GM12878 (cell line): Measurements from ENCODE around the gene GABRR3. TPM values are rescaled to one million over a fixed set of nuclear protein-coding genes. Genes with fewer than 3 reads are reported as not detected.

Source experiments
- ATAC-seq: fragments of 200-7000 bp; cut with Tn5 transposase; 3 replicates; pipeline ENCODE4 v1.9.1; 2020; ENCODE audit warnings: mild to moderate bottlenecking, moderate library complexity
- BruUV-seq: library from RNA; stranded (reverse); fragments of 400-500 nt; replicated peaks from 2 replicates; lab custom pipeline; 2021; lab: Mats Ljungman, UMichigan
- CTCF ChIA-PET: fragments of 300-600 bp; sonication (Branson Sonifier 250); formaldehyde crosslinking; extraction: SDS; loops from one replicate; lab custom pipeline; 2021; ENCODE audit warnings: inconsistent platforms; lab: Yijun Ruan, JAX
- POLR2A ChIA-PET: fragments of 350-600 bp; formaldehyde crosslinking; extraction: SDS; loops from one replicate; lab custom pipeline; 2021; ENCODE audit warnings: inconsistent platforms; lab: Charles Lee
- RAD21 ChIA-PET: fragments of 300-600 bp; sonication (Branson Sonifier 250); formaldehyde crosslinking; loops from one replicate; lab custom pipeline; 2023; ENCODE audit warnings: antibody characterized with exemption; ENCODE audit not compliant: unreplicated experiment; lab: Charles Lee
- SMC1A ChIA-PET: fragments of 300-600 bp; sonication (Branson Sonifier 250); formaldehyde crosslinking; loops from one replicate; lab custom pipeline; 2023; ENCODE audit not compliant: unreplicated experiment, uncharacterized antibody; lab: Charles Lee
- DNase-seq: peaks from one replicate; pipeline ENCODE4 v3.0.0-alpha.2; 2011; ENCODE audit warnings: low read depth, low spot score
- FAIRE-seq: peaks from 3 replicates; lab custom pipeline; 2011; peaks lifted over from hg19 to GRCh38; lab: Jason Lieb, UNC
- H2AFZ ChIP-seq: 2 replicates; pipeline ENCODE4 v1.6.0; 2011; ENCODE audit warnings: low read depth, low read length, control low read depth; ENCODE audit not compliant: control insufficient read depth
- H3K27ac ChIP-seq: 2 replicates; pipeline ENCODE4 v1.5.1; 2011; ENCODE audit warnings: control low read depth; ENCODE audit not compliant: control insufficient read depth, insufficient read depth
- H3K27me3 ChIP-seq, 2 experiments: replicated peaks in 1 of 2; 2 replicates each; pipeline versions ENCODE4 v1.6.0 to v1.6.1; 2011; ENCODE audit warnings: low read length in 1 of 2; ENCODE audit not compliant: control insufficient read depth in 2 of 2, insufficient read depth in 2 of 2
- H3K36me3 ChIP-seq, 2 experiments: 2 replicates each; pipeline ENCODE4 v1.5.1; 2011; ENCODE audit warnings: low read length in 1 of 2; ENCODE audit not compliant: control insufficient read depth in 2 of 2, insufficient read depth in 2 of 2
- H3K4me1 ChIP-seq: 2 replicates; pipeline ENCODE4 v1.6.1; 2011; ENCODE audit warnings: mild to moderate bottlenecking, low read length, moderate library complexity, mixed read lengths; ENCODE audit not compliant: control insufficient read depth, insufficient read depth
- H3K4me2 ChIP-seq: 2 replicates; pipeline ENCODE4 v1.6.0; 2011; ENCODE audit warnings: control low read depth; ENCODE audit not compliant: control insufficient read depth, insufficient read depth
- H3K4me3 ChIP-seq: fragments of 200-600 bp; sonication (generic); 2 replicates; pipeline ENCODE4 v1.5.1; 2016
- H3K79me2 ChIP-seq: 2 replicates; pipeline ENCODE4 v1.6.0; 2011; ENCODE audit warnings: low read length; ENCODE audit not compliant: control insufficient read depth, insufficient read depth
- H3K9ac ChIP-seq: 2 replicates; pipeline ENCODE4 v1.8.0; 2011; ENCODE audit warnings: low read length, control low read depth, mixed read lengths; ENCODE audit not compliant: control insufficient read depth, insufficient read depth
- H3K9me3 ChIP-seq: replicated peaks from 3 replicates; pipeline ENCODE4 v1.5.1; 2011; ENCODE audit warnings: mild to moderate bottlenecking, low read length; ENCODE audit not compliant: control insufficient read depth, insufficient read depth
- H4K20me1 ChIP-seq: 2 replicates; pipeline ENCODE4 v1.6.0; 2011; ENCODE audit not compliant: control insufficient read depth, insufficient read depth
- CHD1 ChIP-seq: IDR thresholded peaks from 2 replicates; pipeline ENCODE4 v1.6.1; 2012; ENCODE audit warnings: low read depth, low read length, improper control_type of control experiment
- FOXM1 ChIP-seq: IDR thresholded peaks from 2 replicates; pipeline ENCODE4 v1.6.1; 2012; ENCODE audit warnings: low read depth, mild to moderate bottlenecking, inconsistent platforms, low read length, moderate library complexity
- HCFC1 ChIP-seq: fragments of 150-350 bp; IDR thresholded peaks from 2 replicates; pipeline ENCODE4 v1.6.1; 2014; ENCODE audit warnings: low read length
- RFX5 ChIP-seq: IDR thresholded peaks from 2 replicates; pipeline ENCODE4 v1.6.1; 2011; ENCODE audit warnings: low read depth, low read length, improper control_type of control experiment
- STAT3 ChIP-seq: IDR thresholded peaks from 2 replicates; pipeline ENCODE4 v1.6.1; 2011; ENCODE audit warnings: low read depth, low read length, improper control_type of control experiment
- ZNF274 ChIP-seq: IDR thresholded peaks from one replicate; pipeline ENCODE4 v1.8.0; 2011; ENCODE audit not compliant: insufficient read length, insufficient read depth
- WGBS: methylation state at CpG from one replicate; pipeline ENCODE4 v1.1.6; 2016; ENCODE audit warnings: low lambda C conversion rate; ENCODE audit not compliant: insufficient replicate concordance, insufficient coverage; ENCODE audit errors: missing lambda C conversion rate; 5-methylcytosine and 5-hydroxymethylcytosine counted together
- in situ Hi-C: fragments of 300-500 bp; cut with MboI; formaldehyde crosslinking; loops from 9 replicates; pipeline ENCODE4 v1.14.3; 2018; ENCODE audit warnings: mixed read lengths
- intact Hi-C: fragments of 100-400 bp; cut with micrococcal nuclease; formaldehyde crosslinking; loops from one replicate; pipeline ENCODE4 v1.14.2; 2022; ENCODE audit not compliant: unreplicated experiment
- polyA plus RNA-seq, 11 experiments: library from polyadenylated mRNA; depleted of rRNA in 4 of 11; unstranded in 6 of 11; stranded (reverse) in 5 of 11; fragments of >200 nt; fragmentation: Nextera tagmentation in 4 of 11; fragmentation: Illumina TruSeq in 1 of 11; extraction: Ambion mirVana in 4 of 11; extraction: Trizol in 1 of 11; gene quantifications; 1 replicate in 1 of 11; 2 replicates in 10 of 11; pipeline versions ENCODE4 v1.2.1 to v1.2.3, GENCODE V29; 2011 to 2016; ENCODE audit warnings: inconsistent platforms in 2 of 11, missing spikeins in 2 of 11, low read depth in 1 of 11
- total RNA-seq, 4 experiments: library from RNA; depleted of rRNA in 3 of 4; stranded (reverse); fragments of >200 nt in 3 of 4; fragmentation: Illumina TruSeq in 1 of 4; extraction: Trizol in 1 of 4; gene quantifications; 2 replicates each; pipeline versions ENCODE4 v1.2.1 to v1.2.3, GENCODE V29; 2013 to 2021
- TF ChIP-seq, protein P1 (sequence below): fragments of 450-650 bp; IDR thresholded peaks from 2 replicates; pipeline ENCODE4 v1.6.1; 2017; ENCODE audit warnings: low read depth, mild to moderate bottlenecking, moderate library complexity
- TF ChIP-seq, protein P2 (sequence below): fragments of 450-650 bp; IDR thresholded peaks from 2 replicates; pipeline ENCODE4 v1.6.1; 2017; ENCODE audit warnings: mild to moderate bottlenecking, low read depth, inconsistent platforms; ENCODE audit not compliant: poor library complexity, severe bottlenecking

The GABRR3 gene
- total and polyA plus RNA-seq, 10 of the 15 experiments (the other 5 are each of a cell fraction or from before 2014, with no cell fraction given): not detected

DNA sequence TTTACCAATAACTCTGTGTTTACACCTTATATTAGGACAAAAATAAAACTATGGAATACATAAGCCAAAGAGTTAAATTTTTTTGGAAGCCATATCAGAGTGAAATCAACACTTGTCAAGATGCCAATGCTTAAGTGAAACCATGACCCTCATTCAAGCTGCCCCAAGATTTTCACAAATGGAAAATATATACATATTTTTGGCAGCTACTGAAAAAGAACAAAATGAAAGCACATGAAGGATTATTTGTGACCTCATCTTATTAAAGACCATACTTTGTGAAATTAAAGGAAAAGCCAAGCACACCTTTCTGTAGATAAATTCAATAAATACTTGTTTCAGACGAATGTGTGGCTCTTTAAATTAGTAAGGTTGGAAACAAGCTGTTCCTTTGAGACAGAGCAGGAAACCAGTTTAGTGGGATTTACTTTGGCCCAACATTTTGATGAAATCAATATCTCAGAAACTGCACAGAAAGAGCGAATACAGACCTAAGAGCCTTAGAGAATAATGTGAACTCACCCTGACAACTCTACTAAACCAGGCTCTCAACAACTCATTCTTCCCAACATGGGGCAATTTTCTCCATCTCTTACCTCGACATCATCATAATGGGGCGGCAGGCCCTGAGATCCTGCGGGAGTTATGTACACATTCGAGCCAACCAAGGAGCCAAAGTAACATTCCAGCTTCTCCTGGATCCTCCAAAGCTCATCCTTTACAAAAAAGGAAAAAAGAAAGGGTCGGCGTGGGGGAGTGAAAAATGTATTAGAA lies 73.9 kb downstream of the GABRR3 start:
- CTCF ChIA-PET: interaction anchor here (1.2 to 1.3 kb wide), 2 partner anchors 42 to 62 kb away, joined by 3 read pairs; no protein-coding TSS in a partner anchor
- Histone ChIP-seq H3K79me2 (peaks cover 21% of the 10 kb centered on the region), H3K36me3 (peaks cover 6 to 25% of the 10 kb centered on the region in 2 experiments; a peak in 3 of 4 replicates), H3K4me3 (no peak overlapping the region), H3K9me3 (no peaks in the 10 kb centered on the region), H3K4me2 (no peak overlapping the region), H3K27ac (no peak overlapping the region), H3K27me3 (no peaks in the 10 kb centered on the region), H3K9ac (no peak overlapping the region), H3K4me1 (no peaks in the 10 kb centered on the region), H2AFZ (no peak overlapping the region), H4K20me1 (no peaks in the 10 kb centered on the region; the same call in 1 of the 2 replicates)
- SMC1A ChIA-PET: interaction anchor here (0.9 to 1.8 kb wide), 5 partner anchors 8 to 66 kb away, joined by 3 to 4 read pairs (median 3); no protein-coding TSS in a partner anchor
- no TSS peak for BruUV-seq
- in situ Hi-C loops: no loop called here
- POLR2A ChIA-PET: interaction anchor here (1.8 kb wide), 1 partner anchor 10 kb away, joined by 3 read pairs; no protein-coding TSS in a partner anchor
- intact Hi-C loops: no loop called here
- no peak for DNase-seq
- FAIRE-seq: no peak
- 91% methylated on average over 8 of the region's 8 CpGs for WGBS
- RAD21 ChIA-PET: interaction anchor here (1.5 kb wide), 1 partner anchor 10 kb away, joined by 4 read pairs; no protein-coding TSS in a partner anchor
- no peak for ATAC-seq
- no peak for TF ChIP-seq HCFC1

DNA sequence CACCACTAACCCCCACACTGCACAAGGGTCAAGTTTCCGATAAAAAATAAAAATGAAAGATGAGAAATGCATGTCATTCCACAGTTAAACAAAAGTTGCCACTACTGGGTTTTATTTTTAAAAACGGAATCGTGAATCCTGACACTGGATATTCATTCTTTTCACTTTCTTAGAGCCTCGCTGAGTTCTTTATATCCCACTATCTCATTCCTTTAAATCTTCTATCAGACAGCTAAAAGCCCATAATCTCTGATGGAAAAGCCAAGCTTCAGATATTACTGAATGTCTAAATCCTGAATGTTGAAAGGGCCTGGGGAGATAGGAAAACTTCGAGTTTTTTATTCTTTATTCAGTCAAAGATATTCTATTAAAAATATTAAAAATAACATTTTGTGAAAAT lies 74.6 kb downstream of the GABRR3 start:
- RAD21 ChIA-PET: interaction anchor here (1.5 kb wide), 1 partner anchor 11 kb away, joined by 4 read pairs; no protein-coding TSS in a partner anchor
- ATAC-seq (no peak), DNase-seq (no peak), FAIRE-seq (no peak)
- CTCF ChIA-PET: interaction anchor here (1.3 kb wide), 1 partner anchor 62 kb away, joined by 3 read pairs; no protein-coding TSS in a partner anchor
- H3K27ac ChIP-seq: no peak overlapping the region
- no peaks in the 10 kb centered on the region for H3K4me1 ChIP-seq
- no peak overlapping the region for H3K4me3 ChIP-seq
- H3K9ac ChIP-seq: no peak overlapping the region
- POLR2A ChIA-PET: interaction anchor here (1.8 kb wide), 1 partner anchor 11 kb away, joined by 3 read pairs; no protein-coding TSS in a partner anchor
- WGBS: 88% methylated on average over 5 of the region's 5 CpGs
- H3K9me3 ChIP-seq: no peaks in the 10 kb centered on the region
- intact Hi-C loops: no loop called here
- H3K4me2 ChIP-seq: no peak overlapping the region
- no peaks in the 10 kb centered on the region for H3K27me3 ChIP-seq
- in situ Hi-C loops: no loop called here
- TF ChIP-seq, protein P1, sequence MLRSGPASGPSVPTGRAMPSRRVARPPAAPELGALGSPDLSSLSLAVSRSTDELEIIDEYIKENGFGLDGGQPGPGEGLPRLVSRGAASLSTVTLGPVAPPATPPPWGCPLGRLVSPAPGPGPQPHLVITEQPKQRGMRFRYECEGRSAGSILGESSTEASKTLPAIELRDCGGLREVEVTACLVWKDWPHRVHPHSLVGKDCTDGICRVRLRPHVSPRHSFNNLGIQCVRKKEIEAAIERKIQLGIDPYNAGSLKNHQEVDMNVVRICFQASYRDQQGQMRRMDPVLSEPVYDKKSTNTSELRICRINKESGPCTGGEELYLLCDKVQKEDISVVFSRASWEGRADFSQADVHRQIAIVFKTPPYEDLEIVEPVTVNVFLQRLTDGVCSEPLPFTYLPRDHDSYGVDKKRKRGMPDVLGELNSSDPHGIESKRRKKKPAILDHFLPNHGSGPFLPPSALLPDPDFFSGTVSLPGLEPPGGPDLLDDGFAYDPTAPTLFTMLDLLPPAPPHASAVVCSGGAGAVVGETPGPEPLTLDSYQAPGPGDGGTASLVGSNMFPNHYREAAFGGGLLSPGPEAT: no peak
- TF ChIP-seq FOXM1 (no peak), CHD1 (no peak), RFX5 (no peak), ZNF274 (no peak), STAT3 (no peak)
- TF ChIP-seq, protein P2, sequence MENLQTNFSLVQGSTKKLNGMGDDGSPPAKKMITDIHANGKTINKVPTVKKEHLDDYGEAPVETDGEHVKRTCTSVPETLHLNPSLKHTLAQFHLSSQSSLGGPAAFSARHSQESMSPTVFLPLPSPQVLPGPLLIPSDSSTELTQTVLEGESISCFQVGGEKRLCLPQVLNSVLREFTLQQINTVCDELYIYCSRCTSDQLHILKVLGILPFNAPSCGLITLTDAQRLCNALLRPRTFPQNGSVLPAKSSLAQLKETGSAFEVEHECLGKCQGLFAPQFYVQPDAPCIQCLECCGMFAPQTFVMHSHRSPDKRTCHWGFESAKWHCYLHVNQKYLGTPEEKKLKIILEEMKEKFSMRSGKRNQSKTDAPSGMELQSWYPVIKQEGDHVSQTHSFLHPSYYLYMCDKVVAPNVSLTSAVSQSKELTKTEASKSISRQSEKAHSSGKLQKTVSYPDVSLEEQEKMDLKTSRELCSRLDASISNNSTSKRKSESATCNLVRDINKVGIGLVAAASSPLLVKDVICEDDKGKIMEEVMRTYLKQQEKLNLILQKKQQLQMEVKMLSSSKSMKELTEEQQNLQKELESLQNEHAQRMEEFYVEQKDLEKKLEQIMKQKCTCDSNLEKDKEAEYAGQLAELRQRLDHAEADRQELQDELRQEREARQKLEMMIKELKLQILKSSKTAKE: no peak
- no peak overlapping the region for H2AFZ ChIP-seq
- SMC1A ChIA-PET: interaction anchor here (0.9 to 1.8 kb wide), 5 partner anchors 8 to 66 kb away, joined by 3 to 4 read pairs (median 3); no protein-coding TSS in a partner anchor
- H3K36me3 ChIP-seq: peaks cover 6 to 24% of the 10 kb centered on the region in 2 experiments; a peak in 3 of 4 replicates
- no peaks in the 10 kb centered on the region; the same call in 1 of the 2 replicates for H4K20me1 ChIP-seq
- no TSS peak for BruUV-seq
- peaks cover 21% of the 10 kb centered on the region for H3K79me2 ChIP-seq
